Measurements from ENCODE around the gene KDM7A. TPM values are rescaled to one million over a fixed set of nuclear protein-coding genes. Genes with fewer than 3 reads are reported as not detected.

KDM7A gene
- total and polyA plus RNA-seq, 10 donors: 2.5 to 41.5 (median 22.1) TPM

- Histone ChIP-seq H3K36me3 (no peaks in the 10 kb centered on the region), H3K27me3 (replicated peaks in 1 of 7) (no peaks in the 10 kb centered on the region), H3K4me3 (peak overlapping the region; percentile 48 to 91 (median 70)), H3K27ac (peak overlapping the region; percentile 85 to 100 (median 98)), H3K4me1 (peaks cover 10 to 55% (median 28%) of the 10 kb centered on the region in 6 donors), H3K9me3 (peaks cover 0 to 4% (median 0%) of the 10 kb centered on the region in 8 donors)
- DNase-seq: no peak
- TF ChIP-seq POLR2AphosphoS5 (IDR thresholded peaks at IDR 0.05) (no peak), POLR2A (IDR thresholded peaks at IDR 0.05) (no peak)
- TF ChIP-seq, protein P1, sequence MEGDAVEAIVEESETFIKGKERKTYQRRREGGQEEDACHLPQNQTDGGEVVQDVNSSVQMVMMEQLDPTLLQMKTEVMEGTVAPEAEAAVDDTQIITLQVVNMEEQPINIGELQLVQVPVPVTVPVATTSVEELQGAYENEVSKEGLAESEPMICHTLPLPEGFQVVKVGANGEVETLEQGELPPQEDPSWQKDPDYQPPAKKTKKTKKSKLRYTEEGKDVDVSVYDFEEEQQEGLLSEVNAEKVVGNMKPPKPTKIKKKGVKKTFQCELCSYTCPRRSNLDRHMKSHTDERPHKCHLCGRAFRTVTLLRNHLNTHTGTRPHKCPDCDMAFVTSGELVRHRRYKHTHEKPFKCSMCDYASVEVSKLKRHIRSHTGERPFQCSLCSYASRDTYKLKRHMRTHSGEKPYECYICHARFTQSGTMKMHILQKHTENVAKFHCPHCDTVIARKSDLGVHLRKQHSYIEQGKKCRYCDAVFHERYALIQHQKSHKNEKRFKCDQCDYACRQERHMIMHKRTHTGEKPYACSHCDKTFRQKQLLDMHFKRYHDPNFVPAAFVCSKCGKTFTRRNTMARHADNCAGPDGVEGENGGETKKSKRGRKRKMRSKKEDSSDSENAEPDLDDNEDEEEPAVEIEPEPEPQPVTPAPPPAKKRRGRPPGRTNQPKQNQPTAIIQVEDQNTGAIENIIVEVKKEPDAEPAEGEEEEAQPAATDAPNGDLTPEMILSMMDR (IDR thresholded peaks at IDR 0.05 in 8 of 11, conservative IDR thresholded peaks at IDR 0.05 in 3 of 11): no peak
- WGBS, 5 donors: 1 to 8% (median 1%) methylated on average over 2 to 95 of the region's 95 CpGs; no CpG with 5 or more reads in 1 of the 5 donors
- intact Hi-C loops (cut with DNase I; ENCODE audit: low total_unique reads): loop anchor here (5.0 kb wide), 1 partner anchor 56 kb away; no protein-coding TSS in a partner anchor
Observed at GRCh38 chr7:140176122-140176701, 571 bp downstream of the KDM7A start.

- peak overlapping the region; percentile 85 to 100 (median 98) for H3K27ac ChIP-seq
- intact Hi-C loops (cut with DNase I; ENCODE audit: low total_unique reads): loop anchor here (5.0 kb wide), 1 partner anchor 57 kb away; no protein-coding TSS in a partner anchor
- peak overlapping the region; percentile 48 to 91 (median 70) for H3K4me3 ChIP-seq
- peak; percentile 97 for DNase-seq
- H3K36me3 ChIP-seq: no peaks in the 10 kb centered on the region
- H3K9me3 ChIP-seq: peaks cover 0 to 4% (median 0%) of the 10 kb centered on the region in 8 donors
- peaks cover 10 to 62% (median 32%) of the 10 kb centered on the region in 6 donors for H3K4me1 ChIP-seq
- 0 to 2% (median 0%) methylated on average over 21 to 72 of the region's 72 CpGs for WGBS, 5 donors
- TF ChIP-seq POLR2A (IDR thresholded peaks at IDR 0.05) (peak; percentile 77 to 96 (median 82)), POLR2AphosphoS5 (IDR thresholded peaks at IDR 0.05) (peak; percentile 93 to 97 (median 96))
- TF ChIP-seq, protein P1 (IDR thresholded peaks at IDR 0.05 in 8 of 11, conservative IDR thresholded peaks at IDR 0.05 in 3 of 11): peak; percentile 52 to 90 (median 79)
- no peaks in the 10 kb centered on the region for H3K27me3 ChIP-seq (replicated peaks in 1 of 7)
Observed at GRCh38 chr7:140175221-140176121, 1.3 kb downstream of the KDM7A start.

GRCh38 chr7:140174217-140174616 is 2.6 kb downstream of the KDM7A start:
- H3K4me3 ChIP-seq: no peak overlapping the region
- peaks cover 12 to 75% (median 40%) of the 10 kb centered on the region in 6 donors for H3K4me1 ChIP-seq
- WGBS, 5 donors: 83 to 87% (median 84%) methylated on average over 2 of the region's 2 CpGs
- intact Hi-C loops (cut with DNase I; ENCODE audit: low total_unique reads): no loop called here
- TF ChIP-seq POLR2A (IDR thresholded peaks at IDR 0.05) (no peak), POLR2AphosphoS5 (IDR thresholded peaks at IDR 0.05) (no peak)
- TF ChIP-seq, protein P1 (IDR thresholded peaks at IDR 0.05 in 8 of 11, conservative IDR thresholded peaks at IDR 0.05 in 3 of 11): no peak
- H3K9me3 ChIP-seq: peaks cover 0 to 2% (median 0%) of the 10 kb centered on the region in 8 donors
- no peak for DNase-seq
- peak overlapping the region in 6 of 8 donors; percentile 91 to 100 (median 99) for H3K27ac ChIP-seq
- no peaks in the 10 kb centered on the region for H3K36me3 ChIP-seq
- H3K27me3 ChIP-seq (replicated peaks in 1 of 7): no peaks in the 10 kb centered on the region

Measured in spleen (tissue), 11 donors.